NB4 (cell line): Measurements from ENCODE around the gene RCOR3.

Experiments used
- MYC ChIP-seq: IDR thresholded peaks from 2 replicates; pipeline ENCODE4 v1.6.1; 2011; ENCODE audit warnings: low read depth, low read length
- POLR2A ChIP-seq: IDR thresholded peaks from 2 replicates; pipeline ENCODE4 v1.6.1; 2011; ENCODE audit warnings: mild to moderate bottlenecking; ENCODE audit not compliant: insufficient read length; ENCODE audit errors: extremely low read depth
- TF ChIP-seq, protein P1 (sequence below): IDR thresholded peaks from one replicate; pipeline ENCODE4 v1.5.1; 2012; ENCODE audit warnings: low read depth, low read length
- TF ChIP-seq, protein P2 (sequence below): IDR thresholded peaks from 2 replicates; pipeline ENCODE4 v1.6.1; 2011; ENCODE audit warnings: low read depth, low read length

DNA sequence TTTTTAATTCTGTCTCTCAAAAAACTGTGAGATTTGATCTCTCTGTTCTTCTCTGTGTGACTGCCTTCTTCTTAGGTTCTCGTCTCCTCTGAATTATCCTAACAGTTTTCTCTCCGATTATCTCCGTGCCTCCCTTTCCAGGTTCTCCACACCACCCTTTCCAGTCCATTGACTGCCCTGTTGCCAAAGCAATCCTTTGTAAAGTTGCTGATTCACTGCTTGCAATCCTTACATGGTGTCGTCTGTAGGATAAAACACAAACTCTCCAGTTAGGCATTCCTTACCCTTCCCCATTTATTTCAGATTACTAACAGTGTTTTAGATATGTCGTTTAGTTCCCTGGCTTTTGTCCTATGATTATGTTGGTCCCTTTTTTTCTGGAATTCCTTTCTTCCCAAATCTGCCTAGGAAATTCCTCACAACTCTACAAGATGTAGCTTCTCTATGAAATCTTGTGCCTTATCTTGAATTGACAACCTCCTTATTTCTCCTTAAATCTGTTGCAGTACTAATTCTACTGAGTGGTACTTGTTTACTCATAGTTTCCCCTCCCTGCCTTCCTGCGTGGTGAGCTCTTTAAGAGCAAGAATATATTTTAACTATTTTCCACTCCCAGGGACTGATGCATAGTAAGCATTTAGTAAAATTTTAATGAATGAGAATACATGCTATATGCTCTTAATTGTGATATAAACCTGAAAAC is 22.3 kb downstream of the RCOR3 start:
- TF ChIP-seq, protein P1, sequence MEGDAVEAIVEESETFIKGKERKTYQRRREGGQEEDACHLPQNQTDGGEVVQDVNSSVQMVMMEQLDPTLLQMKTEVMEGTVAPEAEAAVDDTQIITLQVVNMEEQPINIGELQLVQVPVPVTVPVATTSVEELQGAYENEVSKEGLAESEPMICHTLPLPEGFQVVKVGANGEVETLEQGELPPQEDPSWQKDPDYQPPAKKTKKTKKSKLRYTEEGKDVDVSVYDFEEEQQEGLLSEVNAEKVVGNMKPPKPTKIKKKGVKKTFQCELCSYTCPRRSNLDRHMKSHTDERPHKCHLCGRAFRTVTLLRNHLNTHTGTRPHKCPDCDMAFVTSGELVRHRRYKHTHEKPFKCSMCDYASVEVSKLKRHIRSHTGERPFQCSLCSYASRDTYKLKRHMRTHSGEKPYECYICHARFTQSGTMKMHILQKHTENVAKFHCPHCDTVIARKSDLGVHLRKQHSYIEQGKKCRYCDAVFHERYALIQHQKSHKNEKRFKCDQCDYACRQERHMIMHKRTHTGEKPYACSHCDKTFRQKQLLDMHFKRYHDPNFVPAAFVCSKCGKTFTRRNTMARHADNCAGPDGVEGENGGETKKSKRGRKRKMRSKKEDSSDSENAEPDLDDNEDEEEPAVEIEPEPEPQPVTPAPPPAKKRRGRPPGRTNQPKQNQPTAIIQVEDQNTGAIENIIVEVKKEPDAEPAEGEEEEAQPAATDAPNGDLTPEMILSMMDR, result no peak
- TF ChIP-seq POLR2A (no peak), MYC (no peak)
- TF ChIP-seq, protein P2, sequence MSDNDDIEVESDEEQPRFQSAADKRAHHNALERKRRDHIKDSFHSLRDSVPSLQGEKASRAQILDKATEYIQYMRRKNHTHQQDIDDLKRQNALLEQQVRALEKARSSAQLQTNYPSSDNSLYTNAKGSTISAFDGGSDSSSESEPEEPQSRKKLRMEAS, result no peak
